NT2/D1 (cell line): ENCODE measurements around the gene LSM14A.

ENCODE experiments used
- SUZ12 ChIP-seq: IDR thresholded peaks from 2 replicates; pipeline ENCODE4 v1.6.1; 2011; ENCODE audit not compliant: insufficient read length, insufficient read depth; ENCODE audit errors: extremely low read depth
- ZNF274 ChIP-seq: IDR thresholded peaks from 2 replicates; pipeline ENCODE4 v1.6.1; 2011; ENCODE audit warnings: mild to moderate bottlenecking, low read depth, low read length

- no peak for TF ChIP-seq ZNF274
- no peak for TF ChIP-seq SUZ12
These were observed 84.7 kb downstream of the LSM14A start for GRCh38 chr19:34256835-34257558.
